Activated CD4-positive, alpha-beta T cell treated with anti-CD3 and anti-CD28 coated beads, Interleukin-2, amount 50 U/mL, for 1 hour (primary cell): ENCODE data around the gene PTPN3.
"Not testable (repeated sequence)": the region's sequence is repeated elsewhere in the genome, so short reads cannot be mapped to it uniquely, and the experiment has no call there.

Source experiments
- DNase-seq: peaks from one replicate; pipeline ENCODE4 v3.0.0-alpha.2; 2020

The PTPN3 gene

GRCh38 chr9:109498195-109499092 is at the start of gene PTPN3:
TSS of gene PTPN3 (minus strand) at chr9:109498307. CDS start at chr9:109463434, 34,873 bp downstream.
- DNase-seq, result no peak

- DNase-seq, result not testable (repeated sequence)
These were observed 46.8 kb upstream of the PTPN3 start for GRCh38 chr9:109544954-109545353.

GRCh38 chr9:109542922-109543321 is 44.8 kb upstream of the PTPN3 start:
- DNase-seq, result no peak

GRCh38 chr9:109538346-109538745 is 40.2 kb upstream of the PTPN3 start:
- DNase-seq, result no peak

- DNase-seq, result no peak
These were observed 39.2 kb upstream of the PTPN3 start for GRCh38 chr9:109537288-109537687.

- no peak for DNase-seq
These were observed 38.8 kb upstream of the PTPN3 start for GRCh38 chr9:109536859-109537258.

- no peak for DNase-seq
These were observed 37.3 kb upstream of the PTPN3 start for GRCh38 chr9:109535365-109535764.

- no peak for DNase-seq
These were observed 36.0 kb upstream of the PTPN3 start for GRCh38 chr9:109534151-109534550.

- DNase-seq, result not testable (repeated sequence)
These were observed 34.5 kb upstream of the PTPN3 start for GRCh38 chr9:109532652-109533051.

- no peak for DNase-seq
These were observed 24.0 kb upstream of the PTPN3 start for GRCh38 chr9:109522106-109522505.

GRCh38 chr9:109520475-109521132 is 22.5 kb upstream of the PTPN3 start:
- peak; percentile 2 for DNase-seq

GRCh38 chr9:109519366-109519765 is 21.3 kb upstream of the PTPN3 start:
- no peak for DNase-seq

GRCh38 chr9:109518621-109519335 is 20.7 kb upstream of the PTPN3 start:
- DNase-seq, result no peak

GRCh38 chr9:109517901-109518377 is 19.8 kb upstream of the PTPN3 start:
- DNase-seq, result no peak

- no peak for DNase-seq
These were observed 15.8 kb upstream of the PTPN3 start for GRCh38 chr9:109513871-109514270.

GRCh38 chr9:109512170-109512756 is 14.2 kb upstream of the PTPN3 start:
- DNase-seq, result no peak

- DNase-seq, result no peak
These were observed 12.4 kb upstream of the PTPN3 start for GRCh38 chr9:109510506-109510905.

- not testable (repeated sequence) for DNase-seq
These were observed 11.9 kb upstream of the PTPN3 start for GRCh38 chr9:109510042-109510441.

- DNase-seq, result no peak
These were observed 11.5 kb upstream of the PTPN3 start for GRCh38 chr9:109509611-109510010.

- DNase-seq, result no peak
These were observed 9.3 kb upstream of the PTPN3 start for GRCh38 chr9:109507421-109507838.

- DNase-seq, result no peak
These were observed 8.1 kb upstream of the PTPN3 start for GRCh38 chr9:109506097-109506712.

GRCh38 chr9:109504689-109505088 is 6.6 kb upstream of the PTPN3 start:
- DNase-seq, result no peak
